Measurements from ENCODE around the gene AHCY. TPM values are rescaled to one million over a fixed set of nuclear protein-coding genes. Genes with fewer than 3 reads are reported as not detected.
A peak's percentile ranks its signal among the peaks of the same experiment; 100 is the strongest.

Gene AHCY
- polyA plus RNA-seq, 1 experiment, result 247 TPM

DNA sequence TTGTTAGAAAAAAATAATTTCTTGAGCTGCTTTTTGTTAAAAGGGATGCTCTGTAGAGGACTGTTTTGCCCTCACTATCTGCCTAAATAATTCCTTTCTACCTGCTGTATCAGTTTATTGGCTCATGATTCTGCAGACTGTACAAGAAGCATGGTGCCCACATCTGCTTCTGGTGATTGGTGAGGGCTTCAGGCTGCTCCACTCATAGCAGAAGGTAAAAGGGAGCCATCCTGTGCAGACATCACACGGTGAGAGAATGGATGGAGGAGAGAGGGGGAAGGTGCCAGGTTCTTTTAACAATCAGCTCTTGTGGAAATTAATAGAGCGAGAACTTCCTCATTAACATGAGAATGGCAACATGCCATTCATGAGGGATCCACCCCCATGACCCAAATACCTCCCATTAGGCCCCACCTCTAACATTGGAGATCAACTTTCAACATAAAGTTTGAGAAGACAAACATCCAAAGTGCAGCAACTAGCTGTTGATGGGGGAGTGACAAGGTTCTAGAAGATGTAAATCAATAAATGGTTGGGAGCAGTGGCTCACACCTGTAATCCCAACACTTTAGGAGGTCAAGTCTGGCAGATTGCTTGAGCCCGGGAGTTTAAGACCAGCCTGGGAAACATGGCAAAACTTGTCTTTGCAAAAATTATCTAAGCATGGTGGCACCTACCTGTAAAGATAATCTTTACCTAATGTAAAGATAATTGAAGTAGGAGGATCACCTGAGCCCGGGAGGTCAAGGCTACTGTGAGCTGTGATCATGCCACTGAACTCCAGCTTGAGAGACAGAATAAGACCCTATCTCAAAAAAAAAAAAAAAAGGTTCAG, 15.7 kb upstream of the AHCY start:
- Histone ChIP-seq H3K27me3 (ENCODE audit: control insufficient read depth, insufficient read depth, low read length) (no peaks in the 10 kb centered on the region; the same call in 1 of the 2 replicates), H3K4me3 (ENCODE audit: low read depth, low read length) (no peak overlapping the region), H3K36me3 (ENCODE audit: control insufficient read depth, insufficient read depth, low read length) (no peaks in the 10 kb centered on the region)
- TF ChIP-seq, protein P1, sequence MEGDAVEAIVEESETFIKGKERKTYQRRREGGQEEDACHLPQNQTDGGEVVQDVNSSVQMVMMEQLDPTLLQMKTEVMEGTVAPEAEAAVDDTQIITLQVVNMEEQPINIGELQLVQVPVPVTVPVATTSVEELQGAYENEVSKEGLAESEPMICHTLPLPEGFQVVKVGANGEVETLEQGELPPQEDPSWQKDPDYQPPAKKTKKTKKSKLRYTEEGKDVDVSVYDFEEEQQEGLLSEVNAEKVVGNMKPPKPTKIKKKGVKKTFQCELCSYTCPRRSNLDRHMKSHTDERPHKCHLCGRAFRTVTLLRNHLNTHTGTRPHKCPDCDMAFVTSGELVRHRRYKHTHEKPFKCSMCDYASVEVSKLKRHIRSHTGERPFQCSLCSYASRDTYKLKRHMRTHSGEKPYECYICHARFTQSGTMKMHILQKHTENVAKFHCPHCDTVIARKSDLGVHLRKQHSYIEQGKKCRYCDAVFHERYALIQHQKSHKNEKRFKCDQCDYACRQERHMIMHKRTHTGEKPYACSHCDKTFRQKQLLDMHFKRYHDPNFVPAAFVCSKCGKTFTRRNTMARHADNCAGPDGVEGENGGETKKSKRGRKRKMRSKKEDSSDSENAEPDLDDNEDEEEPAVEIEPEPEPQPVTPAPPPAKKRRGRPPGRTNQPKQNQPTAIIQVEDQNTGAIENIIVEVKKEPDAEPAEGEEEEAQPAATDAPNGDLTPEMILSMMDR (IDR thresholded peaks at IDR 0.05; ENCODE audit: insufficient read depth, low read depth, low read length), result no peak
- ChIA-PET POLR2A (no interaction called here), CTCF (interaction anchor here (0.6 to 1.9 kb wide), 5 partner anchors 13 to 374 kb away, joined by 3 to 5 read pairs (median 3); no protein-coding TSS in a partner anchor)
- DNase-seq (ENCODE audit: low read depth), result no peak

DNA sequence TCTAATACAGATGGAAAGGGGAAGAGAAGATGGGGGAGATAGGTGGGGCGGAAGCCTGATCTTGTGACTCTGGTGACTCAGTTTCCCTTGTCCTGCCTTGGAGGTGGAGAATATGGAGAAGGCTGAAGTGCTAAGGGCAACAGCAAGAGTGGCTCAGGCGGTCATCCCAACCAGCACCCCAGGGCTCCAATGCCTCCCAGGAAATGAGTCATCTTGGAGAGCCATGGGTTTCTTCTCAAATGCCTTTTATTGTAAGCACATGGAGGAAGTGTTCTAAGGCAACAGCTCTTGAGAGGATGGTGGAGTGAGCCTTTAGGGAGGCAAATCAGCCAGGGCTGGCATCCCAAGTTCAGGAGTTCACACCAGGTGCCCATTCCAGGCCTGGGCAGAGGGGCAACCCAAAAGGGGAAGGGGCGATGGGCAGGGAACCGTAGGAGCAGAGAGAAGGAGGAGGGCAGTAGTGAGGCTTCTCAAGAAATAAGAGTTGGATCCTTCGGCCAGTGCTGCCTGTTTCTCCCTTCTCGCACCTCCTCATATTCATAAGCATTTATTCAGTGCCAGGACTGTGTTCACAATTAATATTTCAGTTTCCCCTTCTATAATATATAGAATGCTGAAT, 13.2 kb upstream of the AHCY start:
- ChIA-PET CTCF (no interaction called here), POLR2A (no interaction called here)
- TF ChIP-seq, protein P1 (IDR thresholded peaks at IDR 0.05; ENCODE audit: insufficient read depth, low read depth, low read length), result no peak
- Histone ChIP-seq H3K27me3 (ENCODE audit: control insufficient read depth, insufficient read depth, low read length) (no peaks in the 10 kb centered on the region; the same call in 1 of the 2 replicates), H3K36me3 (ENCODE audit: control insufficient read depth, insufficient read depth, low read length) (no peaks in the 10 kb centered on the region), H3K4me3 (ENCODE audit: low read depth, low read length) (no peak overlapping the region)
- no peak for DNase-seq (ENCODE audit: low read depth)

DNA sequence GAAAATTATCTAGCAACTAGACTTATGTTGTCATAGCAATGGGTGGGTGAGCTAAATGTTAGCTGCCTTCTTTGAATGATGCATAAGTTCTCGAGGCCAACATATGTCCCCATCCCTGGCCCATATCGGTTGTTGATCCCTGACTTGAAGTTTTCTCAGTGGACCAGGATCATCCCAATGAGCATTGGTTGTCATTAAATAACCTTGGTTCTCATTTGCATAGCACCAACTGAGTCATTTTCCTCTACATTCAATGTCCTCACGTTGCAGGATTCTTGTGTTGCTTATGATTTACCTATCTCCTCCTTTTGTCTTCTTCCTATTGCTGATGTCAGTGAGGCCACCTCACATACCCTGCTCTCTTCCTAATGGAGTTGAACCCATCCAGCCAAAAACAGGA, 12.1 kb upstream of the AHCY start:
- no peak for DNase-seq (ENCODE audit: low read depth)
- Histone ChIP-seq H3K4me3 (ENCODE audit: low read depth, low read length) (no peak overlapping the region), H3K27me3 (ENCODE audit: control insufficient read depth, insufficient read depth, low read length) (no peaks in the 10 kb centered on the region), H3K36me3 (ENCODE audit: control insufficient read depth, insufficient read depth, low read length) (no peaks in the 10 kb centered on the region)
- ChIA-PET POLR2A (no interaction called here), CTCF (interaction anchor here (0.7 to 4.4 kb wide), 4 partner anchors 8 to 158 kb away, joined by 3 to 32 read pairs (median 6); no protein-coding TSS in a partner anchor)
- TF ChIP-seq, protein P1 (IDR thresholded peaks at IDR 0.05; ENCODE audit: insufficient read depth, low read depth, low read length), result no peak

DNA sequence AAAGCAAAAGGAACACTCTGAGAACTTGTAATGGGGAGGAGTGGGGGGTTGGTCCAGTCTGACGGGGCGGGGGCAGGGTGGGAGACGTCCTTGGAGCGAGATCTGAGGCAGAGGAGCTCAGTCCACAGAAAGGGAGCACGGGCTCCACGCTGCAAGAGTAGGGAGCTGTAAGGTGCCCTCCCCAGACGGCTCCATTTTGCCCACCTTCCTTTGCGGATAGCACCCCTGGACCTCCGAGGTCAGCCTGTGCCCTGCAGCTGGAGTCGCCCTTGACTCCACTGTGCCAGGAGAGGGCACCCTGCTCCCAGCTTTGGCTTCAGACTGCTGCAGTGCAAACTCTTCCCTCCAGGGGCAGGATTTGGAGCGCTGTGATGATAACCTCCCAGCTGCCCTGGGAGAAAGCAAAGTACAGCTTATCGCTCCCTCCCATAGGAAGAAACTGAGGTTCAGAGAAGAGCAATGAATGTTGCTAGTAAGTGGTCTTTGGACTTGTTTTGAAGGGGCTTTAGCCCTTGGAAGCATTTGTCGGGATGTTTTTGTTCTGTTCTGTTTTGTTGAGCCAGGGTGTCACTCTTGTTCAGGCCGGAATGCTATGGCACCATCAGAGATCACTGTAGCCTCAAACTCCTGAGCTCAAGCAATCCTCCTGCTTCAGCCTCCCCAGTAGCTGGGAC, 9.5 kb upstream of the AHCY start:
- POLR2A ChIA-PET, result interaction anchor here (0.6 kb wide), 1 partner anchor 154 kb away, joined by 4 read pairs; no protein-coding TSS in a partner anchor
- peak overlapping the region; percentile 3; the same call in 1 of the 2 replicates for H3K4me3 ChIP-seq (ENCODE audit: low read depth, low read length)
- CTCF ChIA-PET, result interaction anchor here (0.6 to 6.1 kb wide), 98 partner anchors 8 to 504 kb away, joined by 3 to 63 read pairs (median 5); partner anchors contain the start of genes AHCY, ASIP, DYNLRB1 and ITCH
- TF ChIP-seq, protein P1 (IDR thresholded peaks at IDR 0.05; ENCODE audit: insufficient read depth, low read depth, low read length), result peak; percentile 100
- H3K27me3 ChIP-seq (ENCODE audit: control insufficient read depth, insufficient read depth, low read length), result no peaks in the 10 kb centered on the region
- H3K36me3 ChIP-seq (ENCODE audit: control insufficient read depth, insufficient read depth, low read length), result no peaks in the 10 kb centered on the region
- DNase-seq (ENCODE audit: low read depth), result no peak
